ENCODE results near the gene ALKBH2.

The ALKBH2 gene

DNA sequence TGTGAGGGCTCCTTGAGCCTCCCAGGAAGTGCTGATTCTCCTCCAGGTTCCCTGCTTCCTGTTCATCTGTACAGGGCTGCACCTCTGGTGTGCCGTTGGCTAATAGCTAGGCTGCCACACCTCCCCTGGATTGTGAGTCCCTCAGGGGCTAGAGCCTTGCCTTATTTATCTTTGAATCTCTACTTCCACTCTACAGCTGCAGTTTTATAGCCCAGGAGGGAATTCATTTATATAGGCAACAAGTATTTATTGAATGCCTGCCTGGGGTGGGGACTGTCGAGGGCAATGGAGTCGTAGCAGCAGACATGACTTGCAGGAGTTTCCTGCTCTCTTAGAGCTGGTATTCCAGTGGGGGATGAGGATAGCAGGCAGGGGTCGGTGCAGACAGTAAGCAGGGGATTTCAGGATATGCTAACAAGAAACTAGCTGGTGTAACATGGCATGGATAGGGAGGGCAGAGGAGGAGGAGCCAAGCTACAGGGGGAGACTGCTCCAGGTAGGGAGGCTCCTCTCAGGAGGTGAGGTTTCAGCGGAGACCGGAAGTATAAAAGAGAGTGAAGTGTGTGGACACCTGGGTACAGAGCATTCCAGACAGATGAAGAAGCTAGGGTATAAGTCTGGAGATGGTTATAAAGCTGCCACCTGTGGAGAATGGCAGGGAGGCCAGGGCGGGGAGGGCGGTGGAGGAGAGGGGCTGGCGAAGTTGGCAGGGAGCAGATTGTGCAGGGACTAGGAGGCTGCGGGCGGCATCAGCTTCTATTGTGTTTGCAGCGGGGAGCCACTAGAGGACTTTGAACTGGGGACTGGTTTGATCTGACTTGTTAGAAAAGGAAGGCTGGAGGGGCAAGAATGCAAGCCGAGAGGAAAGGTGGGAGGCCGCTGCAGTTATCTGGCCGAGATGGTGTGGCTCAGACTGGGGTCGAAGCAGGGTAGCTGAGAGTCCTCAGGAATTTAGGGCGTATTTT is 23.7 kb downstream of the ALKBH2 start:
- Histone ChIP-seq H3K4me3 (ENCODE audit: low read depth, low read length) (no peak overlapping the region), H3K36me3 (ENCODE audit: control insufficient read depth, insufficient read depth, low read length) (no peaks in the 10 kb centered on the region), H3K4me2 (ENCODE audit: low read length) (no peak overlapping the region), H2AFZ (no peak overlapping the region), H3K27me3 (ENCODE audit: control insufficient read depth, insufficient read depth, low read length) (no peaks in the 10 kb centered on the region), H3K4me1 (no peaks in the 10 kb centered on the region), H3K27ac (no peak overlapping the region), H3K9ac (no peak overlapping the region), H3K9me3 (ENCODE audit: control insufficient read depth, low read length) (no peaks in the 10 kb centered on the region), H3K79me2 (no peaks in the 10 kb centered on the region)
- TF ChIP-seq, protein P1, sequence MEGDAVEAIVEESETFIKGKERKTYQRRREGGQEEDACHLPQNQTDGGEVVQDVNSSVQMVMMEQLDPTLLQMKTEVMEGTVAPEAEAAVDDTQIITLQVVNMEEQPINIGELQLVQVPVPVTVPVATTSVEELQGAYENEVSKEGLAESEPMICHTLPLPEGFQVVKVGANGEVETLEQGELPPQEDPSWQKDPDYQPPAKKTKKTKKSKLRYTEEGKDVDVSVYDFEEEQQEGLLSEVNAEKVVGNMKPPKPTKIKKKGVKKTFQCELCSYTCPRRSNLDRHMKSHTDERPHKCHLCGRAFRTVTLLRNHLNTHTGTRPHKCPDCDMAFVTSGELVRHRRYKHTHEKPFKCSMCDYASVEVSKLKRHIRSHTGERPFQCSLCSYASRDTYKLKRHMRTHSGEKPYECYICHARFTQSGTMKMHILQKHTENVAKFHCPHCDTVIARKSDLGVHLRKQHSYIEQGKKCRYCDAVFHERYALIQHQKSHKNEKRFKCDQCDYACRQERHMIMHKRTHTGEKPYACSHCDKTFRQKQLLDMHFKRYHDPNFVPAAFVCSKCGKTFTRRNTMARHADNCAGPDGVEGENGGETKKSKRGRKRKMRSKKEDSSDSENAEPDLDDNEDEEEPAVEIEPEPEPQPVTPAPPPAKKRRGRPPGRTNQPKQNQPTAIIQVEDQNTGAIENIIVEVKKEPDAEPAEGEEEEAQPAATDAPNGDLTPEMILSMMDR (IDR thresholded peaks at IDR 0.05): no peak

DNA sequence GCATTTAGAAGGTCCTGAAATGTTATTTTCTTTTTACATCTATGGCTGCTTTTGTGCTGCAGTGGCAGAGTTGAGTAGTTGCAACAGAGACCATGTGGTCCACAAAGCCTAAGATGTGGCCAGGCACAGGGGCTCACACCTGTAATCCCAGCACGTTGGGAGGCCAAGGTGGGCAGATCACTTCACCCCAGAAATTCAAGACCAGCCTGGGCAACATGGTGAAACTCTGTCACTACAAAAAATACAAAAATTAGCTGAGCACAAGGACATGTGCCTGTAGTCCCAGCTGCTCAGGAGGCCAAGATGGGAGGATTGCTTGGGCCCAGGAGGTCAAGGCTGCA is 27.4 kb downstream of the ALKBH2 start:
- Histone ChIP-seq H3K9ac (no peak overlapping the region), H3K9me3 (ENCODE audit: control insufficient read depth, low read length) (no peaks in the 10 kb centered on the region), H3K27me3 (ENCODE audit: control insufficient read depth, insufficient read depth, low read length) (no peaks in the 10 kb centered on the region), H3K36me3 (ENCODE audit: control insufficient read depth, insufficient read depth, low read length) (no peaks in the 10 kb centered on the region), H3K4me1 (no peaks in the 10 kb centered on the region), H3K27ac (no peak overlapping the region), H3K4me3 (ENCODE audit: low read depth, low read length) (no peak overlapping the region), H2AFZ (no peak overlapping the region), H3K4me2 (ENCODE audit: low read length) (no peak overlapping the region), H3K79me2 (no peaks in the 10 kb centered on the region)
- TF ChIP-seq, protein P1 (IDR thresholded peaks at IDR 0.05): no peak

DNA sequence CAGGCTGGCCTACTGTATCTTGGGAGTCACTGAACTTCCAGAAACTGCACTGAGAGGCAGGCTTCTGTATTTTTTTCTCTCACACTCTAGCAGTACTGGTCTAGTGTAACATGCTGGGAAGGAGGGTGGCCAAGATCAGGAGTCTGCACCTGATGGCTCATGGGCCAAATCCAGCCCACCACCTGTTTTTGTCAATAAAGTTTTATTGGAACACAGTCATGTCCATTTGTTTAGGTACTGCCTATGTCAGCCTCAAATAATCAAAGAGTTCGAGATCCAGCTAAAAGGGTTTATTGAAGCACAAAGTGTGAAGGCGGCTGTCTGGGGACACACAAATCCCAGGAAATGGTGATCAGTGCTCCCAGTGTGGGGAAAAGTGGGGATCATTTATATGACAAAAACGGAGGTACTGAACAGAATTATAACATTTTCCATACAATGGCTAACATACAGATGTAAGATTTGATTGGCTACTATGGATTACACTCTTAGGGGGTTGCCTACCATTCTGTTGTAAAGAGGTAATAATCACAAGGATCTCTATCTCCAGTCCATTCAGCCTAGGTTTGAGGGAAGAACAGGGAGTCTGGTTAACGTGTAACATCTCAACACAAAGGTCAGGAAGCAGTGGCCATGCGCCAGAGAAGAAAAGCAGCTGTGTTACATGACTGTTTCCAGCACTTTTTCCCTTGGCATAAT is 28.0 kb downstream of the ALKBH2 start:
- H3K27ac ChIP-seq: no peak overlapping the region
- H3K9ac ChIP-seq: no peak overlapping the region
- H3K36me3 ChIP-seq (ENCODE audit: control insufficient read depth, insufficient read depth, low read length): no peaks in the 10 kb centered on the region

GRCh38 chr12:109064143-109064542 is 29.1 kb downstream of the ALKBH2 start:
- no peak overlapping the region for H2AFZ ChIP-seq
- TF ChIP-seq, protein P1 (IDR thresholded peaks at IDR 0.05): no peak
- H3K36me3 ChIP-seq (ENCODE audit: control insufficient read depth, insufficient read depth, low read length): no peaks in the 10 kb centered on the region
- no peak overlapping the region for H3K4me3 ChIP-seq (ENCODE audit: low read depth, low read length)
- no peaks in the 10 kb centered on the region for H3K27me3 ChIP-seq (ENCODE audit: control insufficient read depth, insufficient read depth, low read length)
- H3K79me2 ChIP-seq: no peaks in the 10 kb centered on the region
- H3K9me3 ChIP-seq (ENCODE audit: control insufficient read depth, low read length): no peaks in the 10 kb centered on the region
- no peaks in the 10 kb centered on the region for H3K4me1 ChIP-seq
- no peak overlapping the region for H3K27ac ChIP-seq
- H3K4me2 ChIP-seq (ENCODE audit: low read length): no peak overlapping the region
- no peak overlapping the region for H3K9ac ChIP-seq

More for the DNA sequence above, 28.0 kb downstream of the ALKBH2 start:
- no peak overlapping the region for H3K4me2 ChIP-seq (ENCODE audit: low read length)
- TF ChIP-seq, protein P1 (IDR thresholded peaks at IDR 0.05): no peak
- H3K4me1 ChIP-seq: no peaks in the 10 kb centered on the region
- no peaks in the 10 kb centered on the region for H3K27me3 ChIP-seq (ENCODE audit: control insufficient read depth, insufficient read depth, low read length)
- H3K79me2 ChIP-seq: no peaks in the 10 kb centered on the region
- no peaks in the 10 kb centered on the region for H3K9me3 ChIP-seq (ENCODE audit: control insufficient read depth, low read length)
- H2AFZ ChIP-seq: no peak overlapping the region
- no peak overlapping the region for H3K4me3 ChIP-seq (ENCODE audit: low read depth, low read length)
